BE2C (cell line): ENCODE data around the gene HLCS.
"Not testable (repeated sequence)": the region's sequence is repeated elsewhere in the genome, so short reads cannot be mapped to it uniquely, and the experiment has no call there.

Experiments used
- DNase-seq: peaks from one replicate; pipeline ENCODE4 v3.0.0-alpha.2; 2020
- H3K27me3 ChIP-seq: fragments of 250-450 bp; sonication (Bioruptor Pico); 2 replicates; pipeline ENCODE4 v1.5.1; 2020; ENCODE audit warnings: mild to moderate bottlenecking
- H3K36me3 ChIP-seq: fragments of 250-450 bp; sonication (Bioruptor Pico); 2 replicates; pipeline ENCODE4 v1.5.1; 2020; ENCODE audit warnings: mild to moderate bottlenecking
- H3K4me1 ChIP-seq: fragments of 250-450 bp; sonication (Bioruptor Pico); 2 replicates; pipeline ENCODE4 v1.5.1; 2020
- H3K4me3 ChIP-seq: 2 replicates; pipeline ENCODE4 v1.5.1; 2011; ENCODE audit warnings: low read depth, low read length
- H3K9me3 ChIP-seq: fragments of 250-450 bp; sonication (Bioruptor Pico); 2 replicates; pipeline ENCODE4 v1.5.1; 2020
- CTCF ChIP-seq: IDR thresholded peaks from 2 replicates; pipeline ENCODE4 v1.5.1; 2012; ENCODE audit warnings: mild to moderate bottlenecking, low read depth, low read length

HLCS gene

GRCh38 chr21:37001441-37001840 lies 35.0 kb upstream of the HLCS start:
- no peak for TF ChIP-seq CTCF
- no peak overlapping the region for H3K4me3 ChIP-seq
- no peaks in the 10 kb centered on the region for H3K4me1 ChIP-seq
- H3K9me3 ChIP-seq: no peaks in the 10 kb centered on the region
- no peaks in the 10 kb centered on the region for H3K27me3 ChIP-seq
- no peak for DNase-seq
- H3K36me3 ChIP-seq: no peaks in the 10 kb centered on the region

- no peak for TF ChIP-seq CTCF
- H3K9me3 ChIP-seq: no peaks in the 10 kb centered on the region
- no peaks in the 10 kb centered on the region for H3K36me3 ChIP-seq
- no peak for DNase-seq
- no peak overlapping the region for H3K4me3 ChIP-seq
- no peaks in the 10 kb centered on the region for H3K27me3 ChIP-seq
- H3K4me1 ChIP-seq: no peaks in the 10 kb centered on the region
Observed at GRCh38 chr21:37000381-37000780, 33.9 kb upstream of the HLCS start.

GRCh38 chr21:36999131-36999898 lies 32.8 kb upstream of the HLCS start:
- no peak for DNase-seq
- Histone ChIP-seq H3K9me3 (no peaks in the 10 kb centered on the region), H3K27me3 (no peaks in the 10 kb centered on the region), H3K4me3 (no peak overlapping the region), H3K4me1 (no peaks in the 10 kb centered on the region), H3K36me3 (no peaks in the 10 kb centered on the region)
- TF ChIP-seq CTCF: no peak

GRCh38 chr21:36995285-36995684 lies 28.8 kb upstream of the HLCS start:
- not testable (repeated sequence) for H3K4me3 ChIP-seq, H3K36me3 ChIP-seq, H3K27me3 ChIP-seq, H3K9me3 ChIP-seq, H3K4me1 ChIP-seq, DNase-seq

GRCh38 chr21:36994501-36995158 lies 28.2 kb upstream of the HLCS start:
- DNase-seq: no peak
- H3K36me3 ChIP-seq: no peaks in the 10 kb centered on the region

GRCh38 chr21:36992671-36993070 lies 26.2 kb upstream of the HLCS start:
- TF ChIP-seq CTCF: no peak
- Histone ChIP-seq H3K36me3 (no peaks in the 10 kb centered on the region), H3K4me1 (0 out of 2 replicates have a peak, but pooled peaks cover 2% of the 10 kb centered on the region), H3K9me3 (no peaks in the 10 kb centered on the region), H3K4me3 (no peak overlapping the region), H3K27me3 (no peaks in the 10 kb centered on the region)
- DNase-seq: no peak

More at GRCh38 chr21:36994501-36995158, 28.2 kb upstream of the HLCS start:
- no peak overlapping the region for H3K4me3 ChIP-seq
- H3K4me1 ChIP-seq: 0 out of 2 replicates have a peak, but pooled peaks cover 2% of the 10 kb centered on the region
- H3K27me3 ChIP-seq: no peaks in the 10 kb centered on the region
- no peaks in the 10 kb centered on the region for H3K9me3 ChIP-seq
- TF ChIP-seq CTCF: no peak
